ENCODE data around the gene MMP25.

Gene MMP25

DNA sequence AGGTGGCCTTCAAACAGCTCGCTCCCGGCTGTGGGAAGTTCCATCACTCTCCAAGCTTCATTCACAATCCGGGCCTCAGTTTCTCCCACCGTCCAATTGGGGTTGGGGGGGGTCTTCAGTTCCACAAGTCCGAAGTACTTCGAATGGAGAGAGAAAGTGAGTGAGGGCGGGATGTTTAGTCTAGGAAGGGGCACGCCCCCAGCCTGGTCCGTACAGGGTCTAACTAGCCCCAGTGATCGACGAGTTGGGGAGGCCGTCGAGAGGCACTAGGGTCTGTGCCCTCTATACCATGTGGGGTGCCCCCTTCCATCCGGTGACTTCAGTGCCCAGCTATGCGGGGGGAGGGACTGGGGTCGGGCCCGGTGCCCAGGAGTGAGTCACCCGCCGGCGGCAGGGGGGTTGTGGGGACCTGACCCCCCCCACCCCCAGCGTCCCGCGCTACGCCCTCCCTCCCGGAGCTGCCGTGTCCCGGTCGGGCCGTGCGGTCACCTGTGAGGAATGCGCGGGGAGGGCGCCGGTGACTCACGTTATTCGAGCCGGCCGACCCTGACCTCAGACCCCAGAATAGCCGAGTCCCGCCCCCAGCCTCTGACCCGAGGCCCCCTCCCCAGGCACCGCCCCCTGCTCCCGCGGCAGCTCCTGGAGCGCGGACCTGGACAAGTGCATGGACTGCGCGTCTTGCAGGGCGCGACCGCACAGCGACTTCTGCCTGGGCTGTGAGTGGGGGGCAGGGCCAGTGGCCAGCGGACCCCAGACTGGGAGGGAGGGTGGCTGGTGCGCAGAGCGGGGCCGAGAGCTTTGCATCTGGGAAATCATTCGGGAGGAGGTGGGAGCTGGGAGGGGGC lies 25.5 kb upstream of the MMP25 start:
- H3K27ac ChIP-seq (ENCODE audit: low read depth, low read length), result no peak overlapping the region
- H4K20me1 ChIP-seq (ENCODE audit: control insufficient read depth, insufficient read depth, low read depth, low read length), result no peaks in the 10 kb centered on the region
- H3K4me3 ChIP-seq (ENCODE audit: low read length), result peak overlapping the region; percentile 68
- no peaks in the 10 kb centered on the region for H3K27me3 ChIP-seq (ENCODE audit: control insufficient read depth, low read length)
- H3K9me3 ChIP-seq (ENCODE audit: control insufficient read depth, insufficient read depth, low read length), result no peaks in the 10 kb centered on the region
- H3K4me2 ChIP-seq (ENCODE audit: low read length), result peak overlapping the region; percentile 89
- no peaks in the 10 kb centered on the region for H3K9me2 ChIP-seq (replicated peaks; ENCODE audit: control insufficient read depth, low read length)
- peaks cover 2% of the 10 kb centered on the region; the same call in 1 of the 2 replicates for H3K36me3 ChIP-seq (ENCODE audit: control insufficient read depth, low read length)
- peaks cover 36% of the 10 kb centered on the region for H3K4me1 ChIP-seq (ENCODE audit: control insufficient read depth, low read length)
- TF ChIP-seq EZH2phosphoT487 (IDR thresholded peaks at IDR 0.05; ENCODE audit: borderline replicate concordance, low read length), result no peak
- TF ChIP-seq, protein P1, sequence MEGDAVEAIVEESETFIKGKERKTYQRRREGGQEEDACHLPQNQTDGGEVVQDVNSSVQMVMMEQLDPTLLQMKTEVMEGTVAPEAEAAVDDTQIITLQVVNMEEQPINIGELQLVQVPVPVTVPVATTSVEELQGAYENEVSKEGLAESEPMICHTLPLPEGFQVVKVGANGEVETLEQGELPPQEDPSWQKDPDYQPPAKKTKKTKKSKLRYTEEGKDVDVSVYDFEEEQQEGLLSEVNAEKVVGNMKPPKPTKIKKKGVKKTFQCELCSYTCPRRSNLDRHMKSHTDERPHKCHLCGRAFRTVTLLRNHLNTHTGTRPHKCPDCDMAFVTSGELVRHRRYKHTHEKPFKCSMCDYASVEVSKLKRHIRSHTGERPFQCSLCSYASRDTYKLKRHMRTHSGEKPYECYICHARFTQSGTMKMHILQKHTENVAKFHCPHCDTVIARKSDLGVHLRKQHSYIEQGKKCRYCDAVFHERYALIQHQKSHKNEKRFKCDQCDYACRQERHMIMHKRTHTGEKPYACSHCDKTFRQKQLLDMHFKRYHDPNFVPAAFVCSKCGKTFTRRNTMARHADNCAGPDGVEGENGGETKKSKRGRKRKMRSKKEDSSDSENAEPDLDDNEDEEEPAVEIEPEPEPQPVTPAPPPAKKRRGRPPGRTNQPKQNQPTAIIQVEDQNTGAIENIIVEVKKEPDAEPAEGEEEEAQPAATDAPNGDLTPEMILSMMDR (IDR thresholded peaks at IDR 0.05; ENCODE audit: low read depth, low read length, poor library complexity, severe bottlenecking), result no peak
- peaks cover 5% of the 10 kb centered on the region for H3K79me2 ChIP-seq (ENCODE audit: control insufficient read depth, low read length)
- H3F3A ChIP-seq (ENCODE audit: control insufficient read depth, insufficient read depth), result peaks cover 11% of the 10 kb centered on the region; the same call in 1 of the 2 replicates

DNA sequence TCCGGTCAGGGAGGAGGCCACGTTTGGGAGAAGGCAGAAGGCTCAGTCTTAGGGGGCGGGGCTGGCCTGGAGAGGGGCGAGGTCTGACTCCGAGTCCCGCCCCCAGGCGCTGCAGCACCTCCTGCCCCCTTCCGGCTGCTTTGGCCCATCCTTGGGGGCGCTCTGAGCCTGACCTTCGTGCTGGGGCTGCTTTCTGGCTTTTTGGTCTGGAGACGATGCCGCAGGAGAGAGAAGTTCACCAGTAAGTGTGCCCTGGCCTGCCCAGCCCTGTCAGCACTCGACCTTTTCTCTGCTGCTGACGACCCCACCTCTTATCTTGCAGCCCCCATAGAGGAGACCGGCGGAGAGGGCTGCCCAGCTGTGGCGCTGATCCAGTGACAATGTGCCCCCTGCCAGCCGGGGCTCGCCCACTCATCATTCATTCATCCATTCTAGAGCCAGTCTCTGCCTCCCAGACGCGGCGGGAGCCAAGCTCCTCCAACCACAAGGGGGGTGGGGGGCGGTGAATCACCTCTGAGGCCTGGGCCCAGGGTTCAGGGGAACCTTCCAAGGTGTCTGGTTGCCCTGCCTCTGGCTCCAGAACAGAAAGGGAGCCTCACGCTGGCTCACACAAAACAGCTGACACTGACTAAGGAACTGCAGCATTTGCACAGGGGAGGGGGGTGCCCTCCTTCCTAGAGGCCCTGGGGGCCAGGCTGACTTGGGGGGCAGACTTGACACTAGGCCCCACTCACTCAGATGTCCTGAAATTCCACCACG lies 24.7 kb upstream of the MMP25 start:
- Histone ChIP-seq H3K9me3 (ENCODE audit: control insufficient read depth, insufficient read depth, low read length) (no peaks in the 10 kb centered on the region), H3K4me3 (ENCODE audit: low read length) (peak overlapping the region; percentile 68), H3K27me3 (ENCODE audit: control insufficient read depth, low read length) (no peaks in the 10 kb centered on the region), H3K4me2 (ENCODE audit: low read length) (peak overlapping the region; percentile 89), H3F3A (ENCODE audit: control insufficient read depth, insufficient read depth) (peaks cover 11% of the 10 kb centered on the region; the same call in 1 of the 2 replicates), H3K36me3 (ENCODE audit: control insufficient read depth, low read length) (peaks cover 10% of the 10 kb centered on the region), H4K20me1 (ENCODE audit: control insufficient read depth, insufficient read depth, low read depth, low read length) (no peaks in the 10 kb centered on the region), H3K9me2 (replicated peaks; ENCODE audit: control insufficient read depth, low read length) (no peaks in the 10 kb centered on the region), H3K4me1 (ENCODE audit: control insufficient read depth, low read length) (peaks cover 36% of the 10 kb centered on the region), H3K27ac (ENCODE audit: low read depth, low read length) (no peak overlapping the region), H3K79me2 (ENCODE audit: control insufficient read depth, low read length) (peaks cover 5% of the 10 kb centered on the region)
- no peak for TF ChIP-seq EZH2phosphoT487 (IDR thresholded peaks at IDR 0.05; ENCODE audit: borderline replicate concordance, low read length)
- TF ChIP-seq, protein P1 (IDR thresholded peaks at IDR 0.05; ENCODE audit: low read depth, low read length, poor library complexity, severe bottlenecking), result peak; percentile 72

DNA sequence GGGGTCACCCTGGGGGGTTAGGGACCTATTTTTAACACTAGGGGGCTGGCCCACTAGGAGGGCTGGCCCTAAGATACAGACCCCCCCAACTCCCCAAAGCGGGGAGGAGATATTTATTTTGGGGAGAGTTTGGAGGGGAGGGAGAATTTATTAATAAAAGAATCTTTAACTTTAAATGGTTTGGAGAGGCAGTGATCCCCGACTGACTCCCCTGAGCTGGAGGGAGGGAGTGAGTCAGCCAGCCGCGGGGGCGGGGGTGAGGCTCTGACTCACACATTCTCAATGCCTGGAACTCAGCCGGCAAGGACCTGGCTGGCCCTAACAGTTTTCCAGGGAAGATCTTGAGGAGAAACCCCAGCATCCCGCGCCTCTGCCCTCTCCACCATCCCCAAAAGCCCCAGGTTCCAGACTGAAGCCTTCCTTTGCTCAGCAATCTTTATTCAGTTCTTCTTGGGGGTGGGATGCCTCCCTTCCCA lies 24.1 kb upstream of the MMP25 start:
- Histone ChIP-seq H3K4me1 (ENCODE audit: control insufficient read depth, low read length) (peaks cover 36% of the 10 kb centered on the region), H3K9me2 (replicated peaks; ENCODE audit: control insufficient read depth, low read length) (no peaks in the 10 kb centered on the region), H3F3A (ENCODE audit: control insufficient read depth, insufficient read depth) (peaks cover 11% of the 10 kb centered on the region; the same call in 1 of the 2 replicates), H3K4me2 (ENCODE audit: low read length) (peak overlapping the region; percentile 90; the same call in 1 of the 2 replicates), H4K20me1 (ENCODE audit: control insufficient read depth, insufficient read depth, low read depth, low read length) (no peaks in the 10 kb centered on the region), H3K4me3 (ENCODE audit: low read length) (no peak overlapping the region), H3K9me3 (ENCODE audit: control insufficient read depth, insufficient read depth, low read length) (no peaks in the 10 kb centered on the region), H3K36me3 (ENCODE audit: control insufficient read depth, low read length) (peaks cover 17% of the 10 kb centered on the region), H3K27ac (ENCODE audit: low read depth, low read length) (no peak overlapping the region), H3K27me3 (ENCODE audit: control insufficient read depth, low read length) (no peaks in the 10 kb centered on the region), H3K79me2 (ENCODE audit: control insufficient read depth, low read length) (peaks cover 5% of the 10 kb centered on the region)
- no peak for TF ChIP-seq EZH2phosphoT487 (IDR thresholded peaks at IDR 0.05; ENCODE audit: borderline replicate concordance, low read length)
- TF ChIP-seq, protein P1 (IDR thresholded peaks at IDR 0.05; ENCODE audit: low read depth, low read length, poor library complexity, severe bottlenecking), result no peak

Data from DOHH2 (cell line).